Measurements from ENCODE around the gene CD274.

Gene CD274

DNA sequence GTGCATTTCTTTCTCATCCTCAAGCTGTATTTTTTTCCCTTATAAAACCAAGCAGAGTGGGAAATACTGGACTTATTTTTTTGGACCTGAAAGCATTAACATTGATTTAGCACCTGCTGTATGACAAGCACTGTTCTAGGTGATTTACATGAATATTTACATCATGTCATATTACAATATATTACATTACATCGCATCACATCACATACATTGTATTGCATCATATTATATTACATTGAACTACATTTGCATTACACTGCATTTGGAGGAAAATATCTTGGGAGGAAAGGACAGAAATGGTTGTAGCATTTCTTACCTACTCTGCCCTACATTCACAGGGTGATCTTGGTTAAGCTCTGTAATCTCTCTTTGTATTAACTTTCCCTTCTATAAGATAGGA lies 48.8 kb downstream of the CD274 start:
- no peak overlapping the region for H3K4me3 ChIP-seq (ENCODE audit: low read length)
- TF ChIP-seq ZNF274 (IDR thresholded peaks at IDR 0.05; ENCODE audit: low read depth, low read length) = no peak

GRCh38 chr9:5499889-5500398 lies 49.6 kb downstream of the CD274 start:
- TF ChIP-seq ZNF274 (IDR thresholded peaks at IDR 0.05; ENCODE audit: low read depth, low read length) = no peak
- no peak overlapping the region; the same call in 1 of the 2 replicates for H3K4me3 ChIP-seq (ENCODE audit: low read length)

DNA sequence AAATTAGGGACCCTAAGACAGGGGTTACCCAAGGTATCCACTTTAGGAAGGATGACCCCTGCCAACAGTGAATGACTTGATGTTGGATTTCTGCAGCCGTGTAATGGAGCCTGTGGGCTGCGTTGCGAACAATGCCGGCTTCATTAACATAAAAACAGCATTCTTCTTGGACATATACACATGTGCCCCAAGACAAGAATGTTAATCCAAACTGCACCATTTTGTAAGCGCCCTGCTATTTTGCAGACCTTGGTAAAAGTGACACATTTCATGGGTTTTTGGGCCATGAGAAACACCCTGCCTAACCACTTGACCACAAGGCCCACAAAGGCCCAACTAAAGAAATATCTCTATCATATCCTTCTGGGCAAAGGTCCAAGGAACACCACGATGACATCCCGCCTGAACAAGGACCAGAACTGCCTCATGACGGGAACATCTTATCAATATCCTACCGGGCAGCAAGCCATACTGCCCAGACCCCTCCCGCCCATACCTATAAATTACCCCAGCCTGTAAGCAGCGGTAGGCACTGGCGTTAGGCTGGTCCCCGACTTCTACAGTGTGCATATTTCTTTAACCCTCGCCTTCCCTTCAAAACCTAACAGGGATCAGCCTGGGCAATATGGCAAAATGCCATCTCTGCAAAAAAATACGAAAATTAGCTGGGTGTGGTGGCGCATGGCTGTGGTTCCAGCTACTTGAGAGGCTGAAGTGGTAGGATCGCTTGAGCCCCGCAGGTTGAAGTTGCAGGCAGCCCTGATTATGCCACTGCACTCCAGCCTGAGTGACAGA lies 50.3 kb downstream of the CD274 start:
- no peak overlapping the region; the same call in 1 of the 2 replicates for H3K4me3 ChIP-seq (ENCODE audit: low read length)
- TF ChIP-seq ZNF274 (IDR thresholded peaks at IDR 0.05; ENCODE audit: low read depth, low read length) = no peak

DNA sequence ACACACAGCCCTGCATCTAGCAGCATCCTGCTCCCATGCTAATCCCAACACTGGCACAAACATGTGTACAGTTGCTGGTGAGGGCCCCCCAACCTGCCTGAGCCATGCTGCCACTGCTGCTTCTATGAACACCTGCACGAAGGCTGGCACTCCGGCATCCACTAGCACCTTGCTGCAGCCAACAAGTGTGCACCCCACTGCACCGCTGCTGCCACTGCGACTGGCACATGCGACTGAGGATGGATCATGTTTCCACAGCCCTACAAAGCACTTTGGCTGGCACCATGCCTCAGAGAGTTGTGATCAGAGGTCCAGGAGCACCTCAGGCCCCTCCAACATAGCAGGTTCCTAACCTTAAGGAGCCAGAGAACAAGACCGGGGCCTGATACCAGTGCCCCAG lies 52.2 kb downstream of the CD274 start:
- no peak for TF ChIP-seq ZNF274 (IDR thresholded peaks at IDR 0.05; ENCODE audit: low read depth, low read length)
- no peak overlapping the region for H3K4me3 ChIP-seq (ENCODE audit: low read length)

- no peak for TF ChIP-seq ZNF274 (IDR thresholded peaks at IDR 0.05; ENCODE audit: low read depth, low read length)
- no peak overlapping the region; the same call in 1 of the 2 replicates for H3K4me3 ChIP-seq (ENCODE audit: low read length)
Measured at GRCh38 chr9:5509573-5509972, 59.2 kb downstream of the CD274 start.

GRCh38 chr9:5510360-5510931 lies 60.1 kb downstream of the CD274 start, which contains the start of gene PDCD1LG2:
TSS of gene PDCD1LG2 (plus strand) at chr9:5510531. CDS start at chr9:5522547, 12,016 bp downstream.
- peak within 1 kb of the TSS; percentile 83 for H3K4me3 ChIP-seq (ENCODE audit: low read length)
- TF ChIP-seq ZNF274 (IDR thresholded peaks at IDR 0.05; ENCODE audit: low read depth, low read length) = no peak

DNA sequence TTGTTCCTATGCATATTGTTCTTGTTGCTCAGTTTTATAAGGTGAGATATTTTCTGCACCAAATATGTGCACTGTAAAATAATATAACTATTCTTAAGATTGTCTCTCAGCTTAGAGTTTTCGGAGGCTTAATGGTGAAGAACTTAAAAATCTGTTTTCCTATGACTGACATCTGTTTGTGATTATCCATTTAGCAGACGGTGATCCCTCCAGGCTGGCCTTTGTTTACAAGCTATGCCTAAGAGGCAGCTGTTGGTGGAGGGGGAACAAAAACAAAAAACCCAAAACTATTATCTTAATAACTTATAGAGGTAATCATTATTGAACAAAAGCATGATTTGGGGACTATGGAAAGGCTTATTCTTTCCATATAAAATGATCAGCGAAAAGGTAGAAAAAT lies 60.6 kb downstream of the CD274 start:
- no peak for TF ChIP-seq ZNF274 (IDR thresholded peaks at IDR 0.05; ENCODE audit: low read depth, low read length)
- H3K4me3 ChIP-seq (ENCODE audit: low read length) = peak overlapping the region; percentile 83

- TF ChIP-seq ZNF274 (IDR thresholded peaks at IDR 0.05; ENCODE audit: low read depth, low read length) = no peak
- H3K4me3 ChIP-seq (ENCODE audit: low read length) = peak overlapping the region; percentile 83
Measured at GRCh38 chr9:5511476-5511875, 61.1 kb downstream of the CD274 start.

- H3K4me3 ChIP-seq (ENCODE audit: low read length) = peak overlapping the region; percentile 83
- TF ChIP-seq ZNF274 (IDR thresholded peaks at IDR 0.05; ENCODE audit: low read depth, low read length) = no peak
Measured at GRCh38 chr9:5511935-5512580, 61.7 kb downstream of the CD274 start.

DNA sequence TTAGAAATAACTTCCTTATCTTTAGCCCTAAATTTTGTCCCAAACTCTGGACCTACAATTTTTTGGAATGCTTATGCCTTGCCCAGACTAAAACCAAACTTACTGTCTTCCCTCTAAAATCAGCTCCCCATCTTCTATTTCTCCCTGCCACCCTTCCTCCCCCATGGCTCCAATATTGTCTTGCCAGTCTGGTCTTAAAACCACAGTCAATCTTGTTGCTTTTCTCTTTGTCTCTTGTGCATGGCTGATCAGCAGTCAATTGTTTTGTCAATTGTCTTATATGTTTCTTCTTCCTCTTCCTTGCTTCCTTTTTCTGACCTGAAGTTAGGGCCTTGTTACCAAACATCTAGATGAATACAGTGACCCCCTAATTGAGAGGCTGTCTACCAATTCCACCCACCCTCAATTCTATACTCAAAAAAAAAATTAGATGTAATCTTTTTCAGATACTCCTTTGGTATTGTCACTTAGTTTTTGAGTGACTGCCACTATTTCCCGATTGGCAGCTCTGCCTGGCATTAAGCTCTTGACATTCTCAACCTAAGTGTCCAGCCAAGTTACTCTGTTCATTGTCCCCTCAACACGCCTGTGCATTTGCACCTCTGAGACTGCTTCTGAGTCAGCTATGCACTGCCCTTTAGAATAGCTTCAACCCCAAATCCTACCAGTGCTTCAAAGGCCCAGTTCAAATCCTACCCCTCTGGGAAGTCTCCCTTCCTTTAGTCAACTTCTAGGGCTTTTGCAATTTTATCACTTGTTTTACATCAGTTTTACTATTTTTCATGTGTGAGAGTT lies 62.5 kb downstream of the CD274 start:
- no peak for TF ChIP-seq ZNF274 (IDR thresholded peaks at IDR 0.05; ENCODE audit: low read depth, low read length)
- peak overlapping the region; percentile 83 for H3K4me3 ChIP-seq (ENCODE audit: low read length)

DNA sequence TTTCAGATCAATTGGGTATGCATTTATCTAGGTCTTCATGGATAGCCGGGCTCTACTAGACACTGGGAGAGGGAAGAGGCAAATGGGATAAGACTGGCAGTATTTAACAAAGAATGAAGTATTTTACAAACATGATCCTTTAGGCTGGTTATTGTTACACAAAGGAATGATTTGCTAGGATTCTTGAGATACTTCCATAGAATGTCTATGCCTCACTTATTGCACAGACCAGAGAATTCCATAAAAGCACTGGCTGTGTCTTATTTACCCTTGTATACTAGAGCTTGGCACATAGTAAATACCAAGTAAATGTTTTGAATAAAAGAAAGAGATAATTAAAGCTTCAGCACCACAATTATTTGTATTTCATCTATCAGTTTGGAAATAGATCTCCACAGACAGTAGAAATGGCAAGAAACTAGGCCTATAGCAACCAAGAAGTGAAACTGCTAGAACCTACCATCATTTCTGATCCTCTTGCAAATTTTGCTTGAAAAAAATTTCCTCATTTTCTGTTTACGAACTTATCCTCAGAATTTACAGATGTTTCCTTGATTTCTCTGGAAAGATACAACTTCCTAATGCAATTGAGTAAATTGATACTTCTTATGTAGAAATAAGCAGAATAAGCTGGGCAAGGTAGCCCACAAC lies 63.7 kb downstream of the CD274 start:
- TF ChIP-seq ZNF274 (IDR thresholded peaks at IDR 0.05; ENCODE audit: low read depth, low read length) = no peak
- no peak overlapping the region for H3K4me3 ChIP-seq (ENCODE audit: low read length)

- TF ChIP-seq ZNF274 (IDR thresholded peaks at IDR 0.05; ENCODE audit: low read depth, low read length) = no peak
- H3K4me3 ChIP-seq (ENCODE audit: low read length) = no peak overlapping the region
Measured at GRCh38 chr9:5514617-5515260, 64.4 kb downstream of the CD274 start.

GRCh38 chr9:5515261-5515650 lies 64.9 kb downstream of the CD274 start:
- no peak for TF ChIP-seq ZNF274 (IDR thresholded peaks at IDR 0.05; ENCODE audit: low read depth, low read length)
- H3K4me3 ChIP-seq (ENCODE audit: low read length) = no peak overlapping the region
